SIG-M5 treated with dmso at 0.1 percent for 504 hours (cell line): ENCODE data around the gene MYBBP1A.

Source experiments
- DNase-seq: peaks from one replicate; lab custom pipeline; 2025; ENCODE audit not compliant: unreplicated experiment; lab: John Stamatoyannopoulos, UW

The MYBBP1A gene

DNA sequence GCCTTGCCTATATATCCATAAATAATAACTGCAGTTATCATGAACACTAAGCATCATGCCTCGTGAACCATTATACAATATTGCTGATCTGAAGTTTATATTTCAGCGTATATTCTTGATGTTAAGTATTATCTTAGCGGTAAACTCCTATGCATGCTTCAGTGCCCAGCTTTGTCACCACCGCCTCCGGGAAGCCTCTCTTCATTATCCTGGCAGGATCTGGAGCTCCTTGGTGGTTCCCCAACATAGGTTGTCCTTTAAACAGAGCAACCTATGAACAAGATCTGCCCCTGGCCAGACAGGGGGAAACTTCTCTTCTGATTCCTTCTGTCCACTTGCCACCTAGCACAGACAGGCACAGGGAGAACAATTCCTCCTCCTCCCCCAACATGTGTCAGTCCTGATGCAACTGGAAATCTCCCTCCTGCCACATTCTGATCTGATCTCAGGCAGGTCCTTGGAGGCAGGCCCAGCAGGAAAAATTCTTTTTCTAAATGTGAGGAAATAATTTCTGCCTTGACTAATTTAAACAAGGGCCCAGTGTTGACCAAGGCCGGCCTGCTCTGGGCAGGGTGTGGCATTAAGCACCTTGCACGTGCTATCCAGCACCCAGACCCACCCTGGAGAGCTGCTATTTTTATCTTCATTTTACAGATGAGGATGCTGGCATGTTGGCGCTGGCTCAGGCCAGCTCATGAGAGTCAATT is 34.1 kb downstream of the MYBBP1A start:
- no peak for DNase-seq

DNA sequence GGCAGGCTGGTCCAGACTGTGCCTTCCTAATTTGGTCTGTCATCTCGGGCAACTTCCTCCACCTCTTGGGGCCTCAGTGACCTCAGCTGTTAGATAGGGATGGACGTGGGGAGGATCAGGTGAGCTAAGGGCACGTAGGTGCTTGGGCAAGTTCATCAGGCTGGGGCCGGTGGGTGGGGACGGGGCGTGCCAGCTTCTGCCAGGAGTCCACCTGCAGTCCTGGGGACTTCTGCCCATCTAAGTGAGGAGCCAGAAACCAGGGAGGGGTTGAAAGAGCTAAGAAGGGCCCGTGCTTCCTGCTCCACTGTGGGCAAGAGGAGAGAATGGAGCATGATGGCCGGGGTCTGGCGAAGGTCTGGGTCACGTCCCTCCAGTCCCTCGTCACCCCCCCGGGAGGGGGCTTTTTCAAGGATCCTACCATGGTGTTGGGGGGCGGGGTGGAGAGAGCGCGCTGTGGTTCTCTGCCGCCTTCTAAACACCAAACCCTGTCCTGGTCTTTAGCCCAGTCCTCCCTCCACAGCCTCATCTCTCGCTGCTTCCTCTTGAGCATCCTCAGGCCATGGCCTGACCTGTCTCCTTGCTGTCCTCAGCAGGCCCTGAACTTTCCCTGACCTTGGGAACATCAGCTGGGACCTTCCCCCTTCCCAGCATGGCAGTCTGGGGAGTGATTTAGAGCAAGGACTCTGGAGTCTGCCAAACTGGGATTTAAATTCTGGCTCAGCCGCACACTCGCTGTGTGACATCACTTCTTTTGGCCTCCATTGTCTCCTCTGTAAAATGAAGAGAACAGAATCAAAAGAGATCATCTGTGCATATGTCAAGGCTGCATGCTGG is 34.9 kb downstream of the MYBBP1A start:
- DNase-seq = no peak

DNA sequence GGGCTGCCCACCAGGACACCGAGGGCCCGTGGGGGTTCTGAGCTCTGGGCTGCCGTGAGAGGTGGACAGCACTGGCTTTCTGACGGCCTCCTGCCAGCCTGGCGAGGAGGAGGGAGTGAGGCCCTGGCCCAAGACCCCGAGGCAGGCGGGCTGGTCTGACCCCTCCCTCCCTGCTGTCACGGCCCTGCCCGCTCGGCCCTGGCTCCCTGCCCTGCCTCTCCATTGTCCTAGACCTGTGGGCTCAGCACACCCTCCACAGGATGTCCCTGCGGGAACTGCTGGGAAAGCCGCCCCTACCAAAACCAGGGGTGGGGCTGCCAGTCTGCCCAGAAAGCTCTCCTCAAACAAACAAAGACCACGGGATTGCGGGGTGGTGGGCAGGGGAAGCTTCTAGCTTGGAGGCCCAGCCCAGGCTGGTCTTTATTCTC is 35.8 kb downstream of the MYBBP1A start:
- DNase-seq = no peak

DNA sequence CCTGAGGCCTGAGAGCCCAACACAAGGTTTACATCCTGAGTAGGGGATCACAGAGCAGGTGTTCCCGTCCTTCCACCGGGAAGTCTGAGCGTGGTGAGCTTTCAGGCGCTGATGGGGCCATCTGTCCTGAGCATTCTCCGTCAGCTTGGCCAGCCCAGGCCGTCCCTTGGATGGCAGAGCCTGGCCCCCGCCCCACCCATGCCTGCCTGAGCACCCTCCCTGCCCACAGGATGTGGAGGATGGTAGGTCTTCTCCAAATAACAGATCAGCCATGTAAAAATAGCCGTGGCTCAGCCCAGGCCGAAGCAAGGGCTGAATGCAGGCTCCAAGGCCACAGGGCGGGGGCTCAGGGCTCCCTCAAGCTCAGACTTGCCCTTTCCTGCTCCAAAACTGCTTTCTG is 36.3 kb downstream of the MYBBP1A start:
- no peak for DNase-seq

DNA sequence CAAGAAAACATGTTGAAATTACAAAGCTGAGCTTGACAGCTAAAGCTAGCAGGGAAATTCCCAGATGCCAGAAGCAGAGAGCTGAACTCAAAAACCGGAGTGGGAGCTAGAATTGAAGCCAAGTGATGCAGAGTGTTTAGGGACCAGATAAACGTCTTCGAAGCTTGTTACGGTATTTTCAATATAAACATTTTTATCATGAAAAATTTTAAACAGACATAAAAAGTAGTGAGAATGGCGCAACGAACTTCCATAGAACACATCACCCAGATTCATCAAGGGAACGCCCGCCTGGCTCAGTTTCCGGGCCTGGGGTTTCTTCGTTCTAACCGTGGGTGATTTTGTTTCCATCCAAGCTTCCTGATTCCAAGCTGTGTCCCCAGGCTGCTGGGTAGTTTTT is 38.4 kb downstream of the MYBBP1A start:
- no peak for DNase-seq

DNA sequence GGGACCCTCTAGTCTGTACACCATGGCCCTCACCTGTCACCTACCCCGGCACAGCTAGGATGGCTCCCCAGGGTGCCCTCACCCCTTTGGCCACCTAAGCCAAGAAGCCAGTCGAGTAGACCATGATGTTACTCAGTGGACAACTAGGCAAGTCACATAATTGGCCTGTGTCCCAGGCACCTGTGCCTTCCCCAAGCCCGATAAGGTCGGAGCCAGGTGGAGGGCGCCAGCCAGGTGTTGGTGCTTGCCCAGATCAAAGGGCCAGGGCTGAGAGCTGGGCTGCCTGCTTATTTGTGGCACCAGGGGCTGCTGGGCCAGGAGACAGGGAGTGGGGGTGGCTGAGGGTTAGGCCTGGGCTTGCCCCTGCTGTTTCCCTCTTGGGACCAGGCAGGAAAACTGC is 39.7 kb downstream of the MYBBP1A start:
- DNase-seq = no peak

DNA sequence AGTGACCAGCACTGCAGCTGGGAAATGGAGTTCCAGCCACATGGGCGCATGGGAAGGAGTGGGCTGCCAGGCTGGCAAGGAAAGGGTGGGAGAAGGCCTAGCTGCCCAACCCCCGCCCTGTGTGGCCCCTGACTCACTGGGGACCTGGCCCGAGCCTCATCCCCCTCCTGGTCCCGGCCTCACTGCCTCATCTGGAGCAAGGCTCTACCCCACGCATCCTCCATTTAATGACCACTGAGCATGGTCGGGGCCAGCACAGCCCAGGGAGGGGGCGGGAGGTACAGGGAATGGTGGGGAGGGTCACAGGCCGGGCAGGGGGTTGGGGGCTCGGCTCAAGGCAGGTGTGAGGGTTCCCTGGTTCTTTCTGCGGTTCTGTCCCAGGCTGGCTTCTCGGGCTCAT is 40.4 kb downstream of the MYBBP1A start:
- DNase-seq = no peak

DNA sequence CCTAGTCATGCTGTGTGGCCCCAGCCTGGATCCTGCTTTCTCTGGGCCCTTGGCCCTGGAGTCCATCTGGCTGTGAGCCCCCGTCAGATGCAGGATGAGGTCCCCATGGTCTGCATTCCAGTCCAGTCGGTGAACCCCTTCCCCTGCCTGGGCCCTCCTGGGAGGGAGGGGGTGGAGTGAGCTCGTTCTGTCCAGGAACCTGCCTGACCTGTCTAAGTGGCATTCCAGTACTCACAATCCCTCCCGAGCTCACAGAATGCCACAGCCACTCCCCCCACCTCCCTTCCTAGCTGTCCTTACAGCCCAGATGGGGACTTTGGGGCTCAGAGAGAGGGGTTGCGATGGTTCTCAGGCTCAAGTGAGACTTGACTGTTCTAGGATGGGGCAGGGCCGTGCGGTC is 41.0 kb downstream of the MYBBP1A start:
- no peak for DNase-seq

DNA sequence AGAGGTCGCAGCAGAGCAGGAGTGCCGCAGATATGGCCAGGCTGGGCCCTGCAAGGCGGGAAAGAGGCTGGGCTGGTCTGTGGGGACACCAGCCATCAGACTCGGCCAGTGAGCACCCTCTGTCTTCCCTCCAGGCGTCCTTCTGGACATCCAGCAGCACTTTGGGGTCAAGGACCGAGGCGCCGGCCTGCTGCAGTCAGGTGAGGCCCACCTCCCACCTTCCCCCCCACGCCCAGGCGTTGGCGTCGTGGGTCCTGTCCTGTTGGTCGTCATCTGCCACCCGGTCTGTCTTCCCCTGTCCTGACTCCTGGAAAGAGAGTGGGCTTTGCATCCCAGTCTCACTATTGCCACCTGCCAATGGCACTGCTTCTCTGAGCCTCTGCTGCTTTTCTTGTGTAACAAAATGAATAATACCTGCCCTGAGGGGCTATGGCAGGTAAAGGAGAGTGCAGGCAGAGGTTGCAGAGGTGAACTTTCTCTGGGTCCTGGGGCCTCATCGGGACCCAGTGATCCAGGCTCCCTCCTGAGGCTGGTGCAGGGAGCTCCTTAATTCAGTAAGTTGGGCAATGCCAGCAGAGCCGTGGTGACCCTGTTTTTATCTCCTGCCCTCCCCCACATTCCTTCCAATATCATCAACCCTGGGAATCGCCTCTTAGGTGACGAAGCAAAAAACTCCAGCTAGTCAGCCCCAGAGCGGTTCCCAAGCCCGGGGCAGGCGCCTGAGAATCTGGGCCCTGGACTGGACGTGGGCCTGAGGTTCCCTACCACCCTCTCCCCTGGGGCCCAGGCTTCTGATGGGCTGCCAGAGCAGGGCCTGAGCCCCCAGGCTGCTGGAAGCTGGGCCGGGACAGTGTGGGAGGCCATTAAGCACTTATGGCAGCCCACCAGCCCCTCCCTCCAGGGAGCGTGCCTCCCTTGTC is 41.8 kb downstream of the MYBBP1A start:
- no peak for DNase-seq

DNA sequence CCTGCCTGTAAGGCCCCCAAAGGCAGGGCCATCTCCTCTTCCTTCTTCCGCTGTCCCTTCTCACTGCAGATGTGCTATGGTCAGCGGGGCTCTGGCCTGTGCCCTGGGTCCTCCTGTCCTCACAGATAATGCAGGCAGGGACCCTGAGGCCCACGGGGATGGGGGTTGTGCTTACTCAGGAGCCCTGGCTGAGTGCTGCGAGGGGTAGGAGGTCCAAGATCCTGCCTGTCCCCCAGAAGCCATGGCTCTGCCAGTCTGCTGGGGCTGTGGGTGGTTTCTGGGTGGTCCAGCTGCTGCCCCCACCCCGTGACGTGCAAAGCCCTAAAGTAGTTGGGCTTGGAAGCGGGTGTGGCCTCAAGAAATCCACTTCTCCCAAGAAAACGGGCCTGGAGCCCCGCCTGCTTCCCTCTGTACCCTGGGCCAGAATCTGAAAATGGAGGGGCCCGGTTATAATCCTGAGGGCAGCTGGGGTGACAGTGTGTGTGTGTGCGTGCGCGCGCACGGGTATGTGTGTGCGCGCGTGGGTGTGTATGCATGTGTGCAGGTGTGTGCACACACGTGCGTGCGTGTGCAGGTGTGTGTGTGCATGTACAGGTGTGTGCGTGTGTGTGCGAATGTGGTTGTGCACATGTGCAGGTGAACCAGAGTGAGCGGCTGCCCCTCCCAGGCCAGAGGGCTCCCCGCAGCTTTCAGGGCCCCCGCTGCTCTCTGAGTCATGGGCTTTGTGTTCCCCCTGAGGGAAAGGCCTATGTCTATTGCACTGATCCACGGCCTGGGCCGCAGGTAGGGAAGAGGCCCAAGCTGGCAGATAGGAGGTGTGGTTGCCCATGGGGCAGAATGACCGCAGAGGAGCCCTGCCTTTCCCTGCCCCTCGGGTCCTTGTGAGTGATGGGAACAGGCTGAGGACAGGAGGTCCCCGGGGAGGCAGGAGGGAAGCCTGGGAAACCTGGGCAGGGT is 42.8 kb downstream of the MYBBP1A start:
- DNase-seq = no peak

DNA sequence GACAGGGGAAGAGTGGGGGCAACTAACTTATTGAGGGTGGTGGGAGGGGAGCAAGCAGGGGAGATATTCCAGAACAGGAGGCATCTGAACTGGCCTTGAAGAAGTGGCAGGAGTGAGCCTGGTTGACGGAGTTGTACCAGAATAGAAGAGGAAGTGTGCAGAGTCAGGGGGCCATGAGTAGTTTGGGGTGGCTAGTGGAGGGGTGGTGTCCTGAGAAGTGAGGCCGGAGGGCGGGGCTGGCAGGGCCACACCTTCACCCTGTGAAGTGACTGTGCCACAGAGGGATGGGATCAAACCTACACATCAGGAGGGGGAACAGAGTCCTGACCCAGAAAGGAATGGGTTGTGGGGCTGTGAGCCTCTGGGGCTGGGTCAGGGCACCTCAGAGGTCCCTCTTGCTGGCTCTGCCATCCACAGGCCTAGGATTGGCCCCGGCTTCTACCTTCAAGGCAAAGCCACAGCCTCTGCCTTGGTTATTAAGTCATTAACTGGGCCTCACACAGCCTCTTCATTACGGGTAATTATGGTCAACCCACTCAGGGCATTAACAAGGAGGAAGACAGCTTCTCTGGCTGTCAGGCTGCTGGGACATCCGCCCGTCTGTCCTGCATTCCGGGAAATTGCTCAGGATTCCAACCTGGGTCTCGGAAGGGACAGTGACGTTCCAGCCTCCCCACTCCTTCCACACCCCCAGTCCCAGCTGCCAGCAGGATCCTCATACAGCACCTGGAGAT is 43.8 kb downstream of the MYBBP1A start:
- no peak for DNase-seq

DNA sequence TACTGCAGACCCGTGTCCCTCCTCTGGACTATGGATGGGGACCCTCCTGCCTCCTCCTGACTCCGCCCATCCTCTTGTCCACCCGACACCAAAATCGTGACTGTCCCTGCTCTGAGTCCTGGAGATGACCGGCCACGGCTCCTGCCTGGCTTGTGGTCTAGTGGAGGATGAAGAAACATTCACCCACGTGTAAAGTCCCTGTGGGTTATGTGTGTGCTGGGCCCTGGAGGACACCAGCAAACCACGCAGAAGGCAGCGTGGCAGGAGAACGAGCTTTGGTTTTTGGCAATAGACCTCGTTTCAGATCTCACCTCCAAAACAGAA is 44.6 kb downstream of the MYBBP1A start:
- DNase-seq = no peak

DNA sequence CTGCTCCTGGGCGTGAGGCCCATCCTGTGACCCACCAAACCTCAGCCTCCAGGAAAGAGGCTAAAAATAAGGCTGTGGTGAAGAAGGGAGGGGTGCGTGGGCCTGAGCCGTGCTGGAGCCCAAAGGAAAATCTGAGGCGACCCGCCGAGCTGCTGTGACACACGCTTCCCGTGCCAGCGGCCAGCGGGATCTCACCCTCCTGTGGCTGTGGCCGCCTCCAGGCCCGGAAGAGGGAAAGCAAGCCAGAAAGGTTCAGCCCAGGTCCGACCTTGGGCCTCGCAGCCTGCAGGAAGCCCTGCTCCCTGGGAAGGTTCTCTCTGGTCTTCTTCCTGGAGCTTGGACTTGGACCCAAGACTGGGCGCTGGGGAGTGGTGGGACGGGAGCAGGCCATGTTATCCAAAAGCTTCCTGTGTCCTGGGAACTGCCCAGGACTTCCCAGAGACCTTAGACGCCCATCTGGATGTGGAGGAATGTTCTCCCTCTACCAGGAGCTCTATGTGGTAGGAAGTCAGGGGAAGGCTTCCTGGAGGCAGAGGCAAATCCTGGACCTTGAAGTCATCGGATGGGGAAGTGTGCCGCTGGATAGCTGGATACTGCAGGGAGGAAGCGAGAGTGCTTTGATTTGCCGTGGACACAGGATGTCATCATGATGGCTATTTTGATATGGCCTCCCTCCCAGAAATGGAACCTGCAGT is 45.1 kb downstream of the MYBBP1A start:
- DNase-seq = no peak

DNA sequence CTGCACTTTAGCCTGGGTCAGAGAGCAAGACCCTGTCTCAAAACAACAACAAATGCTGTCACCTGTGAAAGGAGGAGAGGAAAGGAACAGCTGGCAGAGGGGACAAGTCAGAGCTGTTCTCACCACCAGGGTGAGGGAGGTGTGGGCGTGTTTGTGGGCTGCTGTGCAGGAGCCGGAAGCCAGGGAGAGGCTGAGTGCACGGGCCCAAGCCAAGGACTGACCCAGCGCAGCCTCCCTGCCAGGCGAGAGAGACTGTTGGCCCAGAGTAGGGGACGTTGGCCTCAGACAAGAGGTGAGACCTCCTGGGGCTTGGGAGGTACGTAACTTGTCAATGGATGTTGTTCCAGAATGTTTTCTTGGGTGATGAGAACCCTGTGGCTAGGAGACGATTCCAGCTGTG is 45.8 kb downstream of the MYBBP1A start:
- no peak for DNase-seq

DNA sequence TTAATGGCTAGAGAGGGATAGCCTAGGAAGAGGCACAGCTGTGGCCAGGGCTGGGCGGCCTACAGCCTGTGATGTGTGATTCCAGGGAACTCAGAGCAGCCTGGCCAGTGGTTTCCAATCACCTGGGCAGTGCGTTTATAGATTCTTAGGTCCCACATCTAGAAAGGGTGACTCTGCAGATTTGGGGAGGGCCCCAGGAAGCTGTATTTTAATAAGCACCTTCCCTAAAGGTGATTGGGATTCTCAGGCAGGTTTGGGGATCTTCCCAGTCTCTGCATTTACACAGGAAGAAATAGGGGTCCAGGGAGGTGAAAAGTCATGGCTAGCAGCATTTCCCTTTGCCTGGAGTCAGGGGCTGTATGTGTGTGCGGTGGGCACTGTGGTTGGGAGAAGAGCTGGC is 47.0 kb downstream of the MYBBP1A start:
- no peak for DNase-seq

DNA sequence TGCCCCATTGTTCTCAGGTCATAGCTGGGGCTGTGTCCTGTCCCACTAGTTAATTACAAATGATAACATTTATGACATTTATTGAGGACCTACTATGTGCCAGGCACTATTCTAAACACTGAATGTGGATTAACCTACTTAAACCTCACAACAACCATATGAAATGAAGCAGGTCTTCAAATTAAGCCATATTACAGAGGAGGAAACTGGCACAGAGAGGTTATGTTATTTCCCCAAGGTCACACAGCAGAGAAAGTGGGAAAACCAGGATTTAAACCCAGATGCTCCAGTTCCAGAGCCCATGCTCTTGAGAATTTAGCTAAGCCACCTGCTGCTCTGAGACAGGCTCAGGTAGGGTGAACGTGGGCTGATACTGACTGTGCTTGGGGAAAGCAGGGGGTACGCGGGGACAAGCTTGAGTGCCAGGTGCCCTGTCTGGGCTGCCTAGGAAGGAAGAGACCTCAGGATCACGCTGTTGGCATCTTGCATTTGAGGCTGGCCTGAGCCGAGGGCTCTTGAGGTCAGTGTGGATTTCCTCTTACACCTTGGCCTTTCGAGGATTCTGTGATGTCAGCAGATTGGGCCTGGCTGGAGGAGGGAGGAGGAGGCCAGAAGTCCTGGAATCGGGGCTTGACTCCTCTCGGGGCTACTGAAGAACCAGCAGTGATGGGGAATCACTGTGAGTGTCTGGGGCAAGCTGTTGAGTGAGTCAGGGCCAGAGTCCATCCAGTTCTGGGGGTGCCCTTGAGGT is 47.6 kb downstream of the MYBBP1A start:
- no peak for DNase-seq

DNA sequence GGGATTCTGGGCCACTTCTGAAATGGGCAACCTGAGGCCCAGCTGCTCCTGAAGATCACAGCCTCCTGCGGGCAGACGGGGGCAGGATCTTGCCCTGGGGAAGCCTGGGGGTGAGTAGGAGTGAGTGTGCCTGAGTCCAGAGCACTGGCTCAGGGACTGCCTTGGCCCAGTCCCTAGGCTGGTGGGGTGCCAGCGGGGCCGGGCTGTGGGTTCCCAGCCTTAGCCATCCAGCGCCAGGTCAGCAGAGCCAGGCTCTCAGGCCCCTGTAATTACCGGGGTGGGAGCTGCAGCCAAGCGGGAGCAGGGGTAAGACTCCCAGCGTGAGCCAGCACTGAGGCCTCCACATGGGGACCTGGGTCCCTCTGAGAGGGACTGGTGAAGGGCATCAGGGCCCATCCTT is 48.3 kb downstream of the MYBBP1A start:
- no peak for DNase-seq

DNA sequence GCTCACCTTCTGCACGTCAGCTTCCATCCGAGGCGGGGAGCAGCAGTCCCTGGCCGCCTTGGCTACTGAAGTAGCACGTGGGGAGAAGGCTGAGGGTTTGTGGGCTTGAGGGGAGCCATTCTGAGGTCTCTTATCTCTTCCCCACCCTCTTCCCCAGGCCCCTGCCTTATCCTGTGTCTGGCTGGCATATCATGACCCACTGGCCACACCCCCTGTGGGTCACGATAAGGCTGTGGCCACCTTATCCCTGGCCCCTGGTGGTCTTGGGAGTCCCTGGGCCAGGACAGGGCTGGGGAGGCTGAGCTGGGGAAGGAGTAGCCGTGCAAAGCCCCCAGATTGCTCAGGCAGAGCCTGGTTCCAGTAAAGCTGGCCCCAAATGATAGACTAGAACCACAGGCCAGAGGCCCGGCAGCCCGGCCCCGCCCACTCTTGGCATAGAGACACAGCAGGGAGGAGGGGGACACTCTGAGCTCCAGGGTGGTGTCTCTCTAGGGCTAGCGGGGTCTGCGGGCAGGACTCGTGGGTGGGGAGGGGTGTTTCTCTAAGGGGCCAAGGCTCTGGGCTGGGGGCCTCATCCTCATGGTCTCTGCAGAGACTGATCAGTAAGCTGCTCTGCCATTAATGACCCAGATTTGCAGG is 48.9 kb downstream of the MYBBP1A start:
- no peak for DNase-seq
